GM21367 (cell line): ENCODE measurements around the gene CSNK1A1.
A peak's percentile ranks its signal among the peaks of the same experiment; 100 is the strongest.

Source experiments
- ATAC-seq: cut with Tn5 transposase; IDR thresholded peaks from one replicate; pipeline ENCODE4 v1.9.1; 2021; ENCODE audit not compliant: unreplicated experiment

The CSNK1A1 gene

DNA sequence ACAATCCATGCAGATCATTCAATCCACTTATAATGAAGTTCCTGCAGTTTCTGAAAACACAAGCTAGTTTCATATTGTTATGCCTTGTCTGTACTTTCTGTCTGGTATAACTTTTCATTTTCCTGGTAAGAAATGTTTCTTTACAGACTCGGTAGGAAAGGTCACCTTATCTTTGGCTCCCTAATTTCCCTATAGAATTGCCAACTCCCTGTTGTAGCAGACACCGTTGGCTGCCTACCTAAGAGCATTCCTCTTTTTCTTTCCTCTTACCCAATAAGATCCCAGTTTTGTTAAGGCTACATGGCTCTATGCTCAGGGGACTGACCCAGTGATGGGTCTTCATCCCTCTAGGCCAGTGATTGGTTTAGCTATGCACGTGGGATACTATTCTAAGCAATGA, 23.9 kb upstream of the CSNK1A1 start:
- no peak for ATAC-seq

- no peak for ATAC-seq
Observed at GRCh38 chr5:149572576-149573231, 21.5 kb upstream of the CSNK1A1 start.

- no peak for ATAC-seq
Observed at GRCh38 chr5:149572170-149572569, 20.9 kb upstream of the CSNK1A1 start.

GRCh38 chr5:149567226-149567625, 16.0 kb upstream of the CSNK1A1 start:
- no peak for ATAC-seq

- ATAC-seq = peak; percentile 91
Observed at GRCh38 chr5:149564542-149565140, 13.4 kb upstream of the CSNK1A1 start.

DNA sequence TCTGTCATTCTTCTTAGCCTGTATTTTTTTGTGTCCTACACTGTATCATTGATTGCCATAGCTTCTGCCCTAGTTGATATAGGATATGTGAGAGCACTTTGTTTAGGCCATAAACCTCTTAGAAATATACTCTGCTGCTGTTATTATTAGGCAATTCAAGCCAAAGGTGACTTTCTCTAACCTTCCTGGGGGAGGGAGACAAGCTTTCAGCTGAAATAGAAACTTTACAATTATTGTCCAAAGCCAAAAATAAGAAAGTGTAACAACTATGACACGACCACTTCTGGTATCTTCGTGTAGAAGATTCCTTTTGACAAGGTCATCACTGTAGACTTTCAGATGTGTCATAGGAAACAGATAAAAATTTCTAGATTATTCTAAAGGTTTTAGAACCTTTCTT, 12.2 kb upstream of the CSNK1A1 start:
- ATAC-seq = no peak

- no peak for ATAC-seq
Observed at GRCh38 chr5:149561848-149562247, 10.6 kb upstream of the CSNK1A1 start.

DNA sequence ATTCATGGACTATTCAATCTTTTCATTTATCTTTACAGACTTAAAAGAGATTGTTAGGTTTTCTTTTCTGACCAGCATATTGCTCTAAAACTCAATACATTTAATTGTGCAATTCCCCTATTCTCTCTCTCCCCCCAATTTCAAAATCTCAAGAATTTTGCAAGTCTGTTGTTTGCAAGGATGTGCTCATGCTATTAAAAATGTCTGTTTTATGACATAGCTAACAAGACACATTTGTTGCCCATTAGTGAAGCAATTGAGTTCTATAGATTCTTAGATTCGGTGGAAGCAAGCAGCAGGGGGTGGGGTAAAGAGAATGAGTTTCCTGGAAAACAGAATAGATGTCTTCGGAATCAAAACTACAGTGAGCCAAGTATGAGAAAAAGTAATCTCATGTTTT, 8.5 kb upstream of the CSNK1A1 start:
- no peak for ATAC-seq

DNA sequence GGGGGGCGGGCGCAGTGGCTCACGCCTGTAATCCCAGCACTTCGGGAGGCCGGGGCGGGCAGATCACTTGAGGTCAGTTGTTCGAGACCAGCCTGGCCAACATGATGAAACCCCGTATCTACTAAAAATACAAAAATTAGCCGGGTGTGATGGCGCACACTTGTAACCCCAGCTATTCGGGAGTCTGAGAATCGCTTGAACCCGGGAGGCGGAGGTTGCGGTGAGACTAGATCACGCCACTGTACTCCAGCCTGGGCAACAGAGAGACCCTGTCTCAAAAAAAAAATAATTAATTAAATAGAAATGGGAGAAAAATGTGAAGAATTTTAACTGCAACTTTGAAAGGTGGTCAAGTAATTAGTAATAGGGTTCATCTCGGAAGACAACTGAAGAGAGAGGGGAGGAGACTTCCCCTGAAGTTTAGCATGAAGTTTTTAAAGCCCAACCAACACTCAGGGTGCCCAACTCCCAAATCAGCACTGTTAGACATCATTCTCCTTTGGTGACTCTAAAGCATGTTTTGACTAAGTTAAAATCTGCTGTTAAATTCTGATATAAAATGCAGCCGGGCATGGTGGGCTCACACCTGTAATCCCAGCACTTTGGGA, 1.4 kb upstream of the CSNK1A1 start:
- no peak for ATAC-seq

- ATAC-seq = no peak
Observed at GRCh38 chr5:149552038-149552494, 827 bp upstream of the CSNK1A1 start.

GRCh38 chr5:149550594-149551226, 529 bp downstream of the CSNK1A1 start:
- peak; percentile 1 for ATAC-seq

- no peak for ATAC-seq
Observed at GRCh38 chr5:149550268-149550583, 1.0 kb downstream of the CSNK1A1 start.

GRCh38 chr5:149549461-149550267, 1.6 kb downstream of the CSNK1A1 start:
- ATAC-seq = peak; percentile 37

DNA sequence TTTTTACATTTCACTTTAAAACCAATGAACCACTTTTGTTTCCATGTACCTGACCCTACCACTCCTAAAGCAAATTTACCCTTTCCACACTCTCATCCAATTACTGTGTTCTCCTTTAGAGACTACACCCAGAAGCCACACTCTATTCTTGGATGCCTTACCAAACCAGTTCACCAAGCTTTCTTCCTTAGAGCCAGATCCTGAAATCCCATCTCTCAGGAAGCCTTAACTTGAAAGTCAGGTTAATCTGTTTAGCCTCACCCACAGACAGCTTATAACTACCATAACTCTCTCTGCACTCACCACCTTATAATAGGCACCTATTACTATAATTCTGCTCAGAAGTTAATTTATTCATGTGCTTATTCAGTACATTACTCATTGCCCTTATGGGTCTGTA, 4.3 kb downstream of the CSNK1A1 start:
- no peak for ATAC-seq

DNA sequence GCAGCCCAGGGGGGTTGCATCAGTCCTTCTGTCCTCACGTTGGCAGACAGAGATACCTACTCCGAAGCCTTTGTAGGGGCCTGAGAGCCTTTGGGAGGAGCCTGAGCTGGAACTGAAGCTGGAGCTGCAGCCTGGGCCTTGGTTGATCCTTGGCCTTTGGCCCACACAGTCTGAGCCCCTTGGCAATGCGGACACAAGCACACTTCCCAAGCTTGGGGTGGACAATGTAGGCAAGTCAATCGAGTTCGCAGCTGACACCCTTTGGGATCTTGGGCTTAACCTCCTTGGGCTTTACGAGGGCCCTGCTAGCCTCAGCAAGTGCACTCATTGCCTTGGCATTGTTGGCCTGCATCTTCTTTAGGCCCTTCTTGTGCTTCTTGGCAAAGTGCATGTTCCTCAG, 5.9 kb downstream of the CSNK1A1 start:
- no peak for ATAC-seq

DNA sequence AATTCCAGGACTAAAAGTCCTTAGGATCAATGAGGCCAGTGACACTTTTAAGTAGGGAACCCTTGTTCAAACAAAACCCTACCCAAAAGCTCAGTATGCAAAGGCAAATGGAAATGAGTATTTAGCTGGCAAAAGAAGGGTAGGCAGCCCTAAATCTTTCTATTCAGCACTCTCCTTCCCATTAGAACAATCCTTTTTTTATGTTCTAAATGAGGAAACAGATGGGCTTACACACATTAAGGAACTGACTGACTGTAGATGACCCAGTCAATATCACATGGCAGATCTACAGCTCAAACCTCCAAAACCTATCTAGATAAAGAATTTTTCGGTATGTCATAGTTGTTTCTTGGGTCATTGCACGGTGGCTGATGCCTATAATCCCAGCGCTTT, 7.2 kb downstream of the CSNK1A1 start:
- ATAC-seq = no peak

DNA sequence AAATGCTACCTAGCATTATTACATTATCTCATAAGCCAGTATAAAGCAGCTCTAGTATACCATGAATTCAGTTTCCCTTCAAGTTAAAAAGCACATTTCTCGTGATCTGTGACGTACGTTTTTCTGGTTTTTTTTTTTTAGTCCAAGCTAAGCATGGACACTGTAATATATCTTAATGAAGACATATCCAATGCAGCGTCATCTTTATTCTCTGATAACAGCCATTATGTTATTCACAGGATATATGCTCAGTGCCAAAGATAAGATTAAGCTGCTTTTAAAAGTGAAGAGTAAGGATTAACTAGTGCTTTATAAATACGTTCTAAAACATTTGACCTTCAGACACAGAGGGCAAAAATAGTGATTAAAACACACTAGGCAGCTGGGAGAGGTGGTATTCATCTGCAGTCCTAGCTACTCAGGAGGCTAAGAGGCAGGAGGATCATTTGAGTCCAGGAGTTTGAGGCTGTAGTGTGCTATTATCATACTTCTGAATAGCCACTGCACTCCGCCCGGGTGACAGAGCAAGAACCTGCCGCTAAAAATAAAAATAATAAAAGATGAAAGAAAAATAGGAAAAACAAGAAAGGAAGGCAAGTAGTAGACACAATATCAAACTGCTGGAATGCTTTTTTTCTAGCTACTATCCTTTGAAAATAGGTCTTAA, 7.7 kb downstream of the CSNK1A1 start:
- no peak for ATAC-seq

DNA sequence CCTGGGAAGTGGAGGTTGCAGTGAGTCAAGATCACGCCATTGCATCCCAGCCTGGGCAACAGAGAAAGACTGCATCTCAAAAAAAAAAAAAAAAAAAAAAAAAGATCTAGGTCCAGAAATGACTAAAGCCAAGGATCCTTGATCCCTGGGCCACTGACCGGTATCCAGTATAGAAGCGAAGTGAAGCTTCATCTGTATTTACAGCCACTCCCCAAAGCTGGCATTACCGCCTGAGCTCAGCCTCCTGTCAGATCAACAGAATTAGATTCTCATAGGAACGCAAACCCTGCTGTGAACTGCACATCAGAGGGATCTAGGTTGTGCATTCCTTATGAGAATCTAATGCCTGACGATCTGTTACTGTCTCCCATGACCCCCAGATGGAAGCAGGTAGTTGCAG, 9.3 kb downstream of the CSNK1A1 start:
- no peak for ATAC-seq

- no peak for ATAC-seq
Observed at GRCh38 chr5:149540089-149540488, 11.2 kb downstream of the CSNK1A1 start.

DNA sequence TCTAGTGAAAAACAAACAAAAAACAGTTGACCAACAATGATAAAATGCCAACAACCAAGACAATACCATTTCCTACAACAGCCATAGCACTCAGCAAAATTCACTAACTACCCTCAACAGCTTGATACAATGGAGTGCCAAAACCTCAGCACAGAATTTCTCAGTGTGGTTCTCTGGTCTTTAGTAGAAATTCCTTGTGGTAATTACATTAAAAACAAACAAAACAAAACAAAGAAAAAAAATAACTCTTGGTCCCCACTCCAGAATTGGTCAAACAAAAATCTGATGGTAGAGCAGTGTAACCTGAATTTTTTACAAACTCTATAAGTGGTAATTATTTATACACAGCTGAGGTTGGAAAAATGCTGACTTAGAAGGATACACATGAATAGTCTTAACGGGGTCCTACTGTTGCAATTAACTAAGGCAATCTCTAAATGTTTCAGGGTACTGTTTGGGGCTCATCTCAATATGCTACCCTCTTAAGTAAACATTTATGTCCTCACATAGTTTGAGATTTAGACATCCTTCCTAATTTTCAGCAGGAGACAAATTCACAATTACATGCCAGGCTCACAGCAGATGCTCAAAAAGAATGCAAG, 13.8 kb downstream of the CSNK1A1 start:
- no peak for ATAC-seq
